Liver (tissue), 9 donors: ENCODE results near the gene EOMES. TPM values are rescaled to one million over a fixed set of nuclear protein-coding genes. Genes with fewer than 3 reads are reported as not detected.

Experiments
- DNase-seq: peaks from one replicate; pipeline ENCODE4 v3.0.0-alpha.2; 2017; ENCODE audit warnings: low spot score
- H3K27ac ChIP-seq, 2 donors: one replicate each; pipeline ENCODE4 v1.7.0; 2013; ENCODE audit warnings: inconsistent platforms in 2 of 2, low read length in 2 of 2, control low read depth in 1 of 2, low read depth in 1 of 2, mild to moderate bottlenecking in 1 of 2
- H3K27me3 ChIP-seq, 4 donors: one replicate each; pipeline versions ENCODE4 v1.6.1 to v1.7.0; 2013; ENCODE audit warnings: low read length in 3 of 4, inconsistent platforms in 1 of 4, mild to moderate bottlenecking in 1 of 4, moderate library complexity in 1 of 4; ENCODE audit not compliant: control insufficient read depth in 4 of 4, insufficient read depth in 4 of 4
- H3K36me3 ChIP-seq, 4 donors: one replicate each; pipeline versions ENCODE4 v1.6.1 to v1.7.0; 2013; ENCODE audit warnings: low read length in 3 of 4, mild to moderate bottlenecking in 3 of 4, low read depth in 1 of 4, moderate library complexity in 1 of 4; ENCODE audit not compliant: control insufficient read depth in 4 of 4, insufficient read depth in 3 of 4
- H3K4me1 ChIP-seq, 4 donors: one replicate each; pipeline versions ENCODE4 v1.6.1 to v1.7.0; 2013; ENCODE audit warnings: low read length in 3 of 4, mild to moderate bottlenecking in 3 of 4, moderate library complexity in 1 of 4; ENCODE audit not compliant: control insufficient read depth in 4 of 4, insufficient read depth in 4 of 4
- H3K4me3 ChIP-seq, 3 donors: one replicate each; pipeline versions ENCODE4 v1.6.1 to v1.7.0; 2013; ENCODE audit warnings: low read length in 3 of 3, control low read depth in 1 of 3, low read depth in 1 of 3, mild to moderate bottlenecking in 1 of 3
- H3K9ac ChIP-seq, 2 donors: one replicate each; pipeline ENCODE4 v1.7.0; 2013; ENCODE audit warnings: low read length in 2 of 2, mild to moderate bottlenecking in 2 of 2, moderate library complexity in 2 of 2, control low read depth in 1 of 2, low read depth in 1 of 2
- H3K9me3 ChIP-seq, 4 donors: one replicate each; pipeline versions ENCODE4 v1.6.1 to v1.7.0; 2013; ENCODE audit warnings: low read length in 3 of 4; ENCODE audit not compliant: control insufficient read depth in 4 of 4
- ATF3 ChIP-seq: IDR thresholded peaks from 2 replicates; pipeline ENCODE4 v1.6.1; 2016; ENCODE audit warnings: antibody characterized with exemption
- CTCF ChIP-seq: fragments of 150-350 bp; IDR thresholded peaks from 2 replicates; pipeline ENCODE4 v1.5.1; 2017; ENCODE audit warnings: improper control_type of control experiment, low read depth, low read length; ENCODE audit not compliant: missing input control
- EGR1 ChIP-seq, 2 donors: IDR thresholded peaks; 2 replicates each; pipeline ENCODE4 v1.6.1; 2016 to 2018; ENCODE audit warnings: antibody characterized with exemption in 2 of 2, low read depth in 2 of 2
- FOXA1 ChIP-seq: IDR thresholded peaks from 2 replicates; pipeline ENCODE4 v1.6.1; 2016; ENCODE audit warnings: antibody characterized with exemption
- HNF4A ChIP-seq, 2 donors: conservative IDR thresholded peaks; 2 replicates each; pipeline ENCODE4 v1.6.1; 2016; ENCODE audit warnings: antibody characterized with exemption in 2 of 2, mild to moderate bottlenecking in 2 of 2
- JUND ChIP-seq, 2 donors: IDR thresholded peaks; 2 replicates each; pipeline ENCODE4 v1.6.1; 2016; ENCODE audit warnings: antibody characterized with exemption in 2 of 2
- MAX ChIP-seq: IDR thresholded peaks from 2 replicates; pipeline ENCODE4 v1.6.1; 2016; ENCODE audit warnings: antibody characterized with exemption
- NR2F2 ChIP-seq: IDR thresholded peaks from 2 replicates; pipeline ENCODE4 v1.6.1; 2016; ENCODE audit warnings: antibody characterized with exemption
- RAD21 ChIP-seq, 2 donors: IDR thresholded peaks; 2 replicates each; pipeline ENCODE4 v1.6.1; 2016; ENCODE audit warnings: antibody characterized with exemption in 2 of 2, mild to moderate bottlenecking in 2 of 2
- REST ChIP-seq: IDR thresholded peaks from 2 replicates; pipeline ENCODE4 v1.6.1; 2016; ENCODE audit warnings: antibody characterized with exemption, mild to moderate bottlenecking
- RXRA ChIP-seq, 2 donors: IDR thresholded peaks; 2 replicates each; pipeline ENCODE4 v1.6.1; 2017 to 2018; ENCODE audit warnings: antibody characterized with exemption in 2 of 2, mild to moderate bottlenecking in 1 of 2
- TAF1 ChIP-seq: conservative IDR thresholded peaks from 2 replicates; pipeline ENCODE4 v1.6.1; 2016; ENCODE audit warnings: antibody characterized with exemption, mild to moderate bottlenecking
- YY1 ChIP-seq: IDR thresholded peaks from 2 replicates; pipeline ENCODE4 v1.6.1; 2016; ENCODE audit warnings: antibody characterized with exemption, mild to moderate bottlenecking
- WGBS: extraction: QIAGEN DNeasy Blood & Tissue Kit; methylation state at CpG from one replicate; pipeline ENCODE4 v1.1.7; 2013; 5-methylcytosine and 5-hydroxymethylcytosine counted together
- polyA plus RNA-seq, 2 donors: library from polyadenylated mRNA; stranded (reverse) in 1 of 2; unstranded in 1 of 2; fragments of 200-250 nt in 1 of 2; fragments of >200 nt in 1 of 2; fragmentation: Nextera tagmentation in 1 of 2; extraction: Ambion mirVana in 1 of 2; gene quantifications; one replicate each; pipeline versions ENCODE4 v1.2.1 to v1.2.3, GENCODE V29; 2013 to 2015
- total RNA-seq, 2 donors: library from RNA; depleted of rRNA; stranded (reverse); fragments of >200 nt; gene quantifications; one replicate each; pipeline ENCODE4 v1.2.3, GENCODE V29; 2014
- donor health status: healthy.
- donor health status: healthy.
- donor health status: healthy.
- donor health status: healthy.
- donor health status: healthy.

EOMES gene
- total and polyA plus RNA-seq, 4 donors = 0.39 to 0.75 (median 0.59) TPM

GRCh38 chr3:27675287-27675686 lies 46.8 kb downstream of the EOMES start (continued):
- TF ChIP-seq EGR1 (IDR thresholded peaks at IDR 0.05; ENCODE audit: low read depth in 2 of 2) (no peak), HNF4A (conservative IDR thresholded peaks at IDR 0.05) (no peak), TAF1 (no peak), YY1 (no peak)

GRCh38 chr3:27673701-27674100 lies 48.4 kb downstream of the EOMES start:
- no peaks in the 10 kb centered on the region for H3K27me3 ChIP-seq
- WGBS = 80% methylated on average over 2 of the region's 2 CpGs
- no peak overlapping the region for H3K9ac ChIP-seq
- H3K36me3 ChIP-seq = no peaks in the 10 kb centered on the region
- no peak for DNase-seq
- H3K27ac ChIP-seq = no peak overlapping the region
- no peak for TF ChIP-seq TAF1
- no peak for TF ChIP-seq CTCF
- TF ChIP-seq MAX = no peak
- no peak for TF ChIP-seq EGR1 (IDR thresholded peaks at IDR 0.05; ENCODE audit: low read depth in 2 of 2)
- no peaks in the 10 kb centered on the region for H3K9me3 ChIP-seq
- no peak overlapping the region for H3K4me3 ChIP-seq
- no peaks in the 10 kb centered on the region for H3K4me1 ChIP-seq

GRCh38 chr3:27671101-27671500 lies 51.0 kb downstream of the EOMES start:
- Histone ChIP-seq H3K27ac (no peak overlapping the region), H3K36me3 (no peaks in the 10 kb centered on the region), H3K27me3 (no peaks in the 10 kb centered on the region), H3K4me3 (no peak overlapping the region), H3K4me1 (no peaks in the 10 kb centered on the region), H3K9ac (no peak overlapping the region), H3K9me3 (no peaks in the 10 kb centered on the region)
- no peak for DNase-seq
- TF ChIP-seq RXRA (IDR thresholded peaks at IDR 0.05) (no peak), ATF3 (no peak), REST (no peak), CTCF (no peak), FOXA1 (no peak), NR2F2 (no peak), RAD21 (IDR thresholded peaks at IDR 0.05) (no peak), JUND (IDR thresholded peaks at IDR 0.05) (no peak), MAX (no peak)
- WGBS = 83% methylated on average over 6 of the region's 6 CpGs
